Stimulated activated CD4-positive, alpha-beta T cell treated with anti-CD3 and anti-CD28 coated beads, TNF-alpha, amount 100 ng/mL, for 1 hour (primary cell): Measurements from ENCODE around the gene LIPM.

Source experiments
- DNase-seq, 3 donors: peaks; one replicate each; pipeline ENCODE4 v3.0.0-alpha.2; 2020; ENCODE audit warnings: low read depth in 3 of 3, low spot score in 1 of 3

LIPM gene

DNA sequence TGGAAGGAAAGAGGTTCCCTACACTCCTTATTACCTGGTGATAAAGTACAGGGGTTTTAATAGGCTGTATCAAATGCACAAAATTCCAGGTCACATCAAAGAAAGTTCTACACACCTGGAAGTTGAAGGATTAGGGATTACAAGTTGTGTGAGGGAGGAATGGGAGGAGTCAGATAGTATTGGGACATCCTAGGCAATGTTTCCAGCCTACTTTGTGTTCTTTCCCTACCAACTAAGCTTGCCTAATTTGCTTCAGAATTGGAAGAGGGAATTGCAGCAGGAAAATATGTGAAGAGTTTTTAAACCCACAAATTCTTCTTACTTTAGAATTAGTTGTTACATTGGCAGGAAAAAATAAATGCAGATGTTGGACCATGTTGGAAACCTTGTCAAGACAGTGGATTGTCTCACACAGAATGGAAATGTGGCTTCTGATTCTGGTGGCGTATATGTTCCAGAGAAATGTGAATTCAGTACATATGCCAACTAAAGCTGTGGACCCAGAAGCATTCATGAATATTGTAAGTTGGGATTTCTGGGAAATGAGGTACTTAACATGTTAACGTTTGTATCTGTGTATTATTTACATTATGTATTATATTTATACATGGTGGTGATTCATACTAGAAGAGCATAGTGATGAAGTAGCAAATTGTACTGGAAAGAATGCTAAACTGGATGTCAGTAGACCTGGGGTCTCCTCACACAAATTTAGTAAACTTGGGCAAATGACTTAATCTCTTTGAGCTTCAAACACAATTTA, at the start of gene LIPM:
LIPM (plus strand) TSS at position 208 of the 763 bp plus-strand sequence; CDS start at position 375, 167 bp downstream.
- no peak for DNase-seq

- DNase-seq, result no peak
Measured at GRCh38 chr10:88754287-88754686, 48.2 kb upstream of the LIPM start.

GRCh38 chr10:88755753-88756152, 46.8 kb upstream of the LIPM start:
- DNase-seq, result no peak

GRCh38 chr10:88756660-88757059, 45.9 kb upstream of the LIPM start:
- DNase-seq, result no peak

GRCh38 chr10:88759366-88760101, 43.0 kb upstream of the LIPM start, which contains the start of gene LIPN:
LIPN (plus strand) TSS chr10:88760020; CDS start chr10:88761406, 1,386 bp downstream.
- DNase-seq, result no peak

DNA sequence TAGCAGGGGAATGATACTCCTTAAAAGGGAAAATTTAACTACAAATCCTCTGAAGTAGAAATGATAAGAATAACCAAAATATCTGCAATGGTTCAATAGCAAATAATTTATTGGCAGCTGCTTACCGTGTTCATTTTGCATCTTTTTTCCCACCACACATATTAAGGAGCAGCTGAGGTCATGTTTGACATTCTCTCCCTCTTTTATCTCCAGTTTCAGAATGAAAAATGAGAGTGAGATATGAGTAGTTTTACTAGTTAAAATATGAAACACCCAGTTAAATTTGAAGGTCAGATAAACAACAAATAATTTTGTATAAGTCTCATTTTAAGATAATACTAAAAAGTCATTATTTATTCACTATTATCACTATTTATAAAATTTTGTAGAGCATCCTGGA, 39.6 kb upstream of the LIPM start:
- DNase-seq, result no peak

DNA sequence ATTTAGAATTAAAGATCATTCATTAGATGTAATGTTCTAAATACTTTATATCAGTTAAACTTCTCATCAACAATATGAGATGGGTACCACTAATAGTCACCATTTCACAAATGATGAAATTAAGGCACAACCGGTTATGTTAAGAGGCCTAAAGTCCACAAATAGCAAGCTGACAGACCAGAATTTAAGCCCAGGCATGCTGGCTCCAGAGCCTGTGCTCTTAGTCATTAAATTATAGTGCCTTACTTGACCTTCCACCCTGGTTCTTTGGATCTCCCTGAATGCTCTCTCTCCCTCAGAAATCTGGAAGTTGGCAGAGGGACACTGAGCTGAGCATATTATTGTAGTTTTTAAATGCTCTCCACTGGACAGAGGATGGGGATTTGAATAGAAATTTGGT, 39.1 kb upstream of the LIPM start:
- DNase-seq, result no peak

DNA sequence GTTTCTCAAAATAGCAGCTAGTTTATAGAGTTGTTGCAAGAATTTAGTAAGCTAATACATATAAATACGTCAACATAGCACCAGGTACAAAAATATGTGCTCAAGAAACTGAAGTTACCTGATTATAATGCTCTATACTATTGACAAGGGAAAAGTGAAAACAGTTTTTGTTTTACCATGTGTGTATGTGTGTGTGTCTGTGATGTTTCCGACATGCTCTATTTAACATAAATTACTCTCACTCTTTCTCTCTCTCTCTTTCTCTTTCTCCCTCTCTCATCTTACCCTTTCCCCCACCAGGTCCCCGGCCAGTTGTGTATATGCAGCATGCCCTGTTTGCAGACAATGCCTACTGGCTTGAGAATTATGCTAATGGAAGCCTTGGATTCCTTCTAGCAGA, 38.4 kb upstream of the LIPM start:
- no peak for DNase-seq

GRCh38 chr10:88765816-88766215, 36.7 kb upstream of the LIPM start:
- DNase-seq, result no peak

- no peak for DNase-seq
Measured at GRCh38 chr10:88769384-88769783, 33.1 kb upstream of the LIPM start.

DNA sequence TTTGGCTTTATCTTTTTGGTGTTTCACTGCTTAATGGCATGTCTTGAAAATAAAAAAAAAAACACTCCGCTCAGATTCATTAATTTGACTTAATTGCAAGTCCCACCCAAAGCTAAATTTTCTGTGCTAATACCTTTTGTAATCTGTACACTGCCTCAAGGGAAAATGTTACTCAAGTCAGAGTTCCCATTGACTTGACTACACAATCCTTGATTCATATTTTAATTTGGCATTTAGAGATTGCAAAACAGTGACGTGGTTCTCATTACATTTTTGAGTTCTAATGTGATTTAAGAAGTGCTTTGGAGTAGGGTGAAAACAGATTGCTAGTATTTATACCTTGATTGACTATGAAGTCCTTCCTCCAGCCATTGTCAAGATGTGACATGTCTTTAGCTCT, 21.3 kb upstream of the LIPM start:
- no peak for DNase-seq

DNA sequence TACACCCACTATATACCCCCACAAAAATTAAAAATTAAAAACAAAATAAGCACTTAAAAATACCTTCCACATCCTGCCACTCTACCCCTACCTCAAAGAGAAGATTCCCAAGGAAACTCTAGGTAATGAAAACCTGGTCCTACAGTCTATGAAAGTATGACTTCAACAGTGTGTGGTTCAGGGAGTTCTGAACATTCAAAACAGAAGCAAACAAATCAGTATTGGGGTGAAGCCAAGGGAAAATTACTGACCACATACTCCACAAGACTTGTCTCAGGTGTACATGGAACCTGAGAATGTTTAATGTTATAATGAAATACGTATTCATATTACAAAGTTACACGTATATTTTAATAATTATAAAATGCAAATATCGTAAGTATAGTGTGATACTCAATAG, 20.3 kb upstream of the LIPM start:
- no peak for DNase-seq

GRCh38 chr10:88783724-88784123, 18.8 kb upstream of the LIPM start:
- no peak for DNase-seq

GRCh38 chr10:88786032-88786770, 16.3 kb upstream of the LIPM start:
- no peak for DNase-seq

- DNase-seq, result no peak
Measured at GRCh38 chr10:88787463-88787862, 15.1 kb upstream of the LIPM start.

GRCh38 chr10:88788924-88789323, 13.6 kb upstream of the LIPM start:
- DNase-seq, result no peak

GRCh38 chr10:88791924-88792323, 10.6 kb upstream of the LIPM start:
- DNase-seq, result no peak

DNA sequence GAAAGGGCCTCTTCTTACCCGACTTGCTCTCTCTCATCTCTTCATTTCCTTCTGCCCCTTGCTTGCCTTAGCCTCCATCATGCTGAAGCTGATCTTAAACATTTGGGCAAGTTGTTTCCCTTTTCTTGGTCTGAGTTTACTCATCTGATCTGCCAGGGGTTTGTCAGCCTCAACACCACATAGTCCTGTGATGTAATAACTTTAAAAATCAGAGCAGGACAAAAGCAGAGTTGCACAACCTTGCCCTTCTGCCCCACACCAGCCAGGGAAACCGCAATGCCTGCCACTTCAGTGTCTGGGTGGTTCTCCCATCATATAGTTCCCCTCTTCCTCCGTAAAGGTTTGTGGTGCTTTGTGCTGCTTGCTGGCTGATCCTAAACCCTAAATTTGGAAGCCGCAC, 9.9 kb upstream of the LIPM start:
- no peak for DNase-seq

- DNase-seq, result no peak
Measured at GRCh38 chr10:88793712-88794299, 8.7 kb upstream of the LIPM start.

DNA sequence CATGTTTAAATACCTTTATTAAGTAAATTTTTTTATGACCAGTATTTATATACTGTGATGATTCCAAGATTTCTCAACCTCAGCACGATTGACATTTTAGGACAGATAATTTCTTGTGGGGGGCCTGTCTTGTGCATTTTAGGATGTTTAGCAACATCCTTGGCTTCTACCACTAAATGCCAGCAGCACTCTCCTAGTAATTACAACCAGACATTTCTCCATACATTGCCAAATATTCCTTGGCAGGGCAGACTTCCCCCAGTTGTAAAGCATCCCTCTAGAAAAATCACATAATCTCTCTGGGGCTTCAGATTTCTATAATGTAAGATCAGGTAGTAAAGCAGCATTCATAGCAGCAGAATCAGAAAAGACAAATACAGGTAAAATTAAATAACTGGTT, 7.8 kb upstream of the LIPM start:
- DNase-seq, result no peak
